GM19043 (cell line): ENCODE measurements around the gene RPA3.

Experiments used
- ATAC-seq: cut with Tn5 transposase; IDR thresholded peaks from one replicate; pipeline ENCODE4 v1.9.1; 2021; ENCODE audit warnings: low read depth; ENCODE audit not compliant: unreplicated experiment

Gene RPA3

GRCh38 chr7:7736671-7737070 is 18.3 kb upstream of the RPA3 start:
- ATAC-seq: no peak

GRCh38 chr7:7732621-7733281 is 14.3 kb upstream of the RPA3 start:
- no peak for ATAC-seq

GRCh38 chr7:7731732-7732131 is 13.3 kb upstream of the RPA3 start:
- ATAC-seq: no peak

- ATAC-seq: no peak
Measured at GRCh38 chr7:7720750-7721621, 2.6 kb upstream of the RPA3 start.

- ATAC-seq: no peak
Measured at GRCh38 chr7:7720193-7720592, 1.8 kb upstream of the RPA3 start.

- ATAC-seq: peak; percentile 95
Measured at GRCh38 chr7:7719236-7719635, 829 bp upstream of the RPA3 start.

- no peak for ATAC-seq
Measured at GRCh38 chr7:7713730-7714129, 4.7 kb downstream of the RPA3 start.

- ATAC-seq: no peak
Measured at GRCh38 chr7:7710469-7710868, 7.9 kb downstream of the RPA3 start.

GRCh38 chr7:7709291-7709690 is 9.1 kb downstream of the RPA3 start:
- no peak for ATAC-seq

GRCh38 chr7:7707806-7708205 is 10.6 kb downstream of the RPA3 start:
- ATAC-seq: no peak

GRCh38 chr7:7707246-7707645 is 11.2 kb downstream of the RPA3 start:
- ATAC-seq: no peak

- no peak for ATAC-seq
Measured at GRCh38 chr7:7706556-7707172, 11.7 kb downstream of the RPA3 start.

- ATAC-seq: peak; percentile 62
Measured at GRCh38 chr7:7706101-7706511, 12.3 kb downstream of the RPA3 start.

- no peak for ATAC-seq
Measured at GRCh38 chr7:7705318-7705717, 13.1 kb downstream of the RPA3 start.

GRCh38 chr7:7704867-7705266 is 13.5 kb downstream of the RPA3 start:
- ATAC-seq: no peak

GRCh38 chr7:7703427-7703826 is 15.0 kb downstream of the RPA3 start:
- ATAC-seq: no peak

- no peak for ATAC-seq
Measured at GRCh38 chr7:7702826-7703225, 15.6 kb downstream of the RPA3 start.

- ATAC-seq: no peak
Measured at GRCh38 chr7:7701527-7701926, 16.9 kb downstream of the RPA3 start.

GRCh38 chr7:7699970-7700369 is 18.4 kb downstream of the RPA3 start:
- ATAC-seq: no peak

GRCh38 chr7:7699380-7699779 is 19.0 kb downstream of the RPA3 start:
- ATAC-seq: no peak

GRCh38 chr7:7698930-7699329 is 19.5 kb downstream of the RPA3 start:
- ATAC-seq: no peak
